Fibroblast of the aortic adventitia (primary cell): Measurements from ENCODE around the gene DHH. TPM values are rescaled to one million over a fixed set of nuclear protein-coding genes. Genes with fewer than 3 reads are reported as not detected.

Source experiments
- DNase-seq: peaks from one replicate; pipeline ENCODE4 v3.0.0-alpha.2; 2010; ENCODE audit warnings: low read depth
- H3K4me3 ChIP-seq: 2 replicates; pipeline ENCODE4 v1.5.1; 2011; ENCODE audit warnings: low read depth, mild to moderate bottlenecking, control low read depth, low read length, moderate library complexity
- small RNA-seq: library from RNA; depleted of rRNA; stranded (forward); fragments of <200 nt; gene quantifications from one replicate; pipeline ENCODE3, GENCODE V24; 2012
- total RNA-seq: library from RNA; depleted of rRNA; stranded (reverse); fragments of >200 nt; gene quantifications from 2 replicates; pipeline ENCODE4 v1.2.3, GENCODE V29; 2012; ENCODE audit warnings: low replicate concordance
- TF ChIP-seq, protein P1 (sequence below): IDR thresholded peaks from 2 replicates; pipeline ENCODE4 v1.5.1; 2011; ENCODE audit warnings: mild to moderate bottlenecking, low read length, control low read depth, inconsistent platforms; ENCODE audit not compliant: insufficient read depth

Gene DHH
- total RNA-seq, 1 donor, result not detected

DNA sequence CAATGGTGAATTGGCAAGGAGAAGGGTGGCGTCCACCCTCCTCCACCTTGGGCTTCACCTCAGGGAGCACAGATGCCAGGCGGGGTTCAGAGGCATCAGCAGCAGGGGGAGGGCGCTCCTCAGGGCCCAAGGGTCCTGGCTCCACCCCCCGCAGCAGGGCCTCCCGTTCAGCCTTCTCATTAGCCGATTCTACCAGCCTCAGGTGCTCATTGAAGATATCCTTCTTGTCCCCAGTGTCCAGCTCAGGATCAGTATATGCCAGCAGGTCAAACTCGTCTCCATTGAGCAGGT lies 56.7 kb downstream of the DHH start:
- no peak for DNase-seq
- TF ChIP-seq, protein P1, sequence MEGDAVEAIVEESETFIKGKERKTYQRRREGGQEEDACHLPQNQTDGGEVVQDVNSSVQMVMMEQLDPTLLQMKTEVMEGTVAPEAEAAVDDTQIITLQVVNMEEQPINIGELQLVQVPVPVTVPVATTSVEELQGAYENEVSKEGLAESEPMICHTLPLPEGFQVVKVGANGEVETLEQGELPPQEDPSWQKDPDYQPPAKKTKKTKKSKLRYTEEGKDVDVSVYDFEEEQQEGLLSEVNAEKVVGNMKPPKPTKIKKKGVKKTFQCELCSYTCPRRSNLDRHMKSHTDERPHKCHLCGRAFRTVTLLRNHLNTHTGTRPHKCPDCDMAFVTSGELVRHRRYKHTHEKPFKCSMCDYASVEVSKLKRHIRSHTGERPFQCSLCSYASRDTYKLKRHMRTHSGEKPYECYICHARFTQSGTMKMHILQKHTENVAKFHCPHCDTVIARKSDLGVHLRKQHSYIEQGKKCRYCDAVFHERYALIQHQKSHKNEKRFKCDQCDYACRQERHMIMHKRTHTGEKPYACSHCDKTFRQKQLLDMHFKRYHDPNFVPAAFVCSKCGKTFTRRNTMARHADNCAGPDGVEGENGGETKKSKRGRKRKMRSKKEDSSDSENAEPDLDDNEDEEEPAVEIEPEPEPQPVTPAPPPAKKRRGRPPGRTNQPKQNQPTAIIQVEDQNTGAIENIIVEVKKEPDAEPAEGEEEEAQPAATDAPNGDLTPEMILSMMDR, result no peak
- H3K4me3 ChIP-seq, result no peak overlapping the region

DNA sequence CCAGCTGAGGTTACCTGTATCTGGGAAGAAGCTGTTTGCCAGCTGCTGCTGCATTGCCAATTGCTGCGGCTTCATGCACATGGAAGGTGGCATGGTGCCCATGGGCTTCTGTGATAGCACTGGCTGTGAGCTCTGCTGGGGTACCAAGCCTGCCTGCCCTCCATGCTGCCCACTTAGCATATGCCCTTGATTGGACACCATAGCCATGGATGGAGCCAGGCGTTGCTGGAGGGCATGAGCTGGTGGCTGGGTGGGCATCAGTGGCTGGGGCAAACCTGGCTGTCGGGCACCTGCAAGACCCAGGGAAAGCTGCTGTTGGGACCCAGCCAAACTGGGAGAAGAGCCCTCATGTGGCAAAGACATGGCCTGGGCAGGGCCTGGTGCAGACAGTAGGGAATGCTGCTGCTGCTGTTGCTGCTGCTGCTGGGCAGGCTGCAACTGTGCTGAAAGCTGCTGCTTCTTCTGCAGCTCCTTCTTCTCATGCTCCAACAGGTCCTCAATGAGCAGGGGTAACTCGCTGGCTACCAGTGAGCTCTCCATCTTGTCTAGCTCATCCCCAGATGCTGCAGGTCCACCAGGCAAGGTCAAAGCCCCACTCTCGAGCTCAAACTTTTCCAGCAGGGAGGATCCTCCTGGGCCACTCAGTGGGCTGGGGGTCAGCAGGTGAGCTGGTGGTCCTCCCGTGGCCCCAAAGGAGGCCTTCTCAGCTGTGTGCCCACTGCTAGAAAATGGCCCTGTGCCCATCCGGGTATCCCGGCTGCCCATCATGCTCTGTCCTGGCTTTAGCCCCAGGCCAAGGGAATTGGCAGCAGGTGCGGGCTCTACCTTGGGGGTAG lies 57.3 kb downstream of the DHH start:
- TF ChIP-seq, protein P1, result no peak
- no peak for DNase-seq
- no peak overlapping the region for H3K4me3 ChIP-seq

Small RNAs within 50 kb of the gene (small RNA-seq; reads per million reads assigned to genes)
- gene RF00019, result not detected

Other genes with a start within 250 kb of the DHH start
- gene DDX23, start 242.6 kb downstream of the DHH start, total RNA-seq, result 54.1 and 151 TPM in 2 replicates
- 0.72 TPM in 1 of 2 replicates, not detected in the other for gene RND1, start 228.9 kb downstream of the DHH start, total RNA-seq
- 4.8 and 23.8 TPM in 2 replicates for gene FKBP11, start 169.3 kb downstream of the DHH start, total RNA-seq
- gene ARF3, start 137.3 kb downstream of the DHH start, total RNA-seq, result 39.7 and 65.3 TPM in 2 replicates
- gene WNT10B, start 123.1 kb downstream of the DHH start, total RNA-seq, result 0.18 and 0.98 TPM in 2 replicates
- not detected in 2 replicates for gene WNT1, start 116.5 kb downstream of the DHH start, total RNA-seq
- 0.08 and 0.09 TPM in 2 replicates for gene DDN, start 95.4 kb downstream of the DHH start, total RNA-seq
- 52.4 and 95.9 TPM in 2 replicates for gene PRKAG1, start 76.0 kb downstream of the DHH start, total RNA-seq
- 22.6 and 23.8 TPM in 2 replicates for gene KMT2D, start 34.0 kb downstream of the DHH start, total RNA-seq
- 0.25 and 0.54 TPM in 2 replicates for gene RHEBL1, start 24.8 kb downstream of the DHH start, total RNA-seq
- 20.2 and 57.3 TPM in 2 replicates for gene LMBR1L, start 16.0 kb upstream of the DHH start, total RNA-seq
- 159 and 2,451 TPM in 2 replicates for gene TUBA1B, start 36.6 kb upstream of the DHH start, total RNA-seq
- 320 and 961 TPM in 2 replicates for gene TUBA1A, start 94.3 kb upstream of the DHH start, total RNA-seq
- gene TUBA1C, start 170.3 kb upstream of the DHH start, total RNA-seq, result 54.7 and 839 TPM in 2 replicates
- 0.18 and 0.33 TPM in 2 replicates for gene PRPH, start 200.3 kb upstream of the DHH start, total RNA-seq
- gene TROAP, start 228.5 kb upstream of the DHH start, total RNA-seq, result 4.0 and 11.3 TPM in 2 replicates
- 0.18 TPM in 1 of 2 replicates, not detected in the other for gene C1QL4, start 242.4 kb upstream of the DHH start, total RNA-seq